Central memory CD8-positive, alpha-beta T cell (primary cell): ENCODE measurements around the gene KIAA1217.

Source experiments
- ATAC-seq: fragments of 150-1000 bp; cut with Tn5 transposase; replicated peaks from 2 replicates; pipeline ENCODE4 v1.10.0; 2022; ENCODE audit warnings: mild to moderate bottlenecking, moderate FRiP score, moderate number of reproducible peaks; ENCODE audit not compliant: poor library complexity, severe bottlenecking; ENCODE audit errors: extremely low read depth
- DNase-seq, 2 donors: peaks; one replicate each; pipeline ENCODE4 v3.0.0; 2021; ENCODE audit warnings: low spot score in 2 of 2
- H3K27ac Mint-ChIP-seq: one replicate; pipeline ENCODE4 v1.8.0; 2022; ENCODE audit warnings: low read depth, mild to moderate bottlenecking, moderate library complexity, mixed read lengths
- H3K27me3 Mint-ChIP-seq: one replicate; pipeline ENCODE4 v1.8.0; 2022; ENCODE audit warnings: mixed read lengths
- H3K36me3 Mint-ChIP-seq: one replicate; pipeline ENCODE4 v1.8.0; 2022; ENCODE audit warnings: mild to moderate bottlenecking, moderate library complexity, mixed read lengths; ENCODE audit not compliant: insufficient read depth
- H3K4me1 Mint-ChIP-seq: one replicate; pipeline ENCODE4 v1.8.0; 2022; ENCODE audit warnings: mixed read lengths
- H3K4me3 Mint-ChIP-seq: one replicate; pipeline ENCODE4 v1.8.0; 2022; ENCODE audit warnings: mild to moderate bottlenecking, moderate library complexity, mixed read lengths
- H3K9me3 Mint-ChIP-seq: one replicate; pipeline ENCODE4 v1.8.0; 2022; ENCODE audit warnings: mixed read lengths

The KIAA1217 gene

GRCh38 chr10:24238519-24239247 lies 29.7 kb downstream of the KIAA1217 start:
- Mint-ChIP-seq H3K27me3 (no peaks in the 10 kb centered on the region), H3K36me3 (no peaks in the 10 kb centered on the region), H3K4me1 (no peaks in the 10 kb centered on the region), H3K9me3 (no peaks in the 10 kb centered on the region), H3K27ac (no peak overlapping the region), H3K4me3 (no peak overlapping the region)
- ATAC-seq (no peak), DNase-seq (no peak)

GRCh38 chr10:24239289-24240040 lies 30.5 kb downstream of the KIAA1217 start:
- H3K4me3 Mint-ChIP-seq: no peak overlapping the region
- H3K27ac Mint-ChIP-seq: no peak overlapping the region
- H3K36me3 Mint-ChIP-seq: no peaks in the 10 kb centered on the region
- no peaks in the 10 kb centered on the region for H3K27me3 Mint-ChIP-seq
- no peaks in the 10 kb centered on the region for H3K9me3 Mint-ChIP-seq
- no peak for ATAC-seq
- DNase-seq: no peak
- no peaks in the 10 kb centered on the region for H3K4me1 Mint-ChIP-seq

- Mint-ChIP-seq H3K36me3 (no peaks in the 10 kb centered on the region), H3K9me3 (no peaks in the 10 kb centered on the region), H3K4me1 (no peaks in the 10 kb centered on the region), H3K27me3 (no peaks in the 10 kb centered on the region), H3K4me3 (no peak overlapping the region), H3K27ac (no peak overlapping the region)
- DNase-seq: no peak
- no peak for ATAC-seq
These were observed 31.3 kb downstream of the KIAA1217 start for GRCh38 chr10:24240041-24240751.

GRCh38 chr10:24241536-24242040 lies 32.6 kb downstream of the KIAA1217 start:
- Mint-ChIP-seq H3K4me1 (no peaks in the 10 kb centered on the region), H3K9me3 (no peaks in the 10 kb centered on the region), H3K27ac (no peak overlapping the region), H3K4me3 (no peak overlapping the region), H3K36me3 (no peaks in the 10 kb centered on the region), H3K27me3 (no peaks in the 10 kb centered on the region)
- DNase-seq: no peak
- no peak for ATAC-seq

- DNase-seq (no peak), ATAC-seq (no peak)
- Mint-ChIP-seq H3K27ac (no peak overlapping the region), H3K4me3 (no peak overlapping the region), H3K36me3 (no peaks in the 10 kb centered on the region), H3K9me3 (no peaks in the 10 kb centered on the region), H3K27me3 (no peaks in the 10 kb centered on the region), H3K4me1 (no peaks in the 10 kb centered on the region)
These were observed 33.6 kb downstream of the KIAA1217 start for GRCh38 chr10:24242562-24242961.

- Mint-ChIP-seq H3K27me3 (no peaks in the 10 kb centered on the region), H3K36me3 (no peaks in the 10 kb centered on the region), H3K27ac (no peak overlapping the region), H3K4me3 (no peak overlapping the region), H3K9me3 (no peaks in the 10 kb centered on the region), H3K4me1 (no peaks in the 10 kb centered on the region)
- no peak for DNase-seq
- no peak for ATAC-seq
These were observed 37.4 kb downstream of the KIAA1217 start for GRCh38 chr10:24246365-24246764.

- no peaks in the 10 kb centered on the region for H3K4me1 Mint-ChIP-seq
- no peak overlapping the region for H3K27ac Mint-ChIP-seq
These were observed 38.9 kb downstream of the KIAA1217 start for GRCh38 chr10:24247841-24248240.

GRCh38 chr10:24249829-24250415 lies 41.0 kb downstream of the KIAA1217 start:
- DNase-seq (no peak), ATAC-seq (no peak)
- H3K4me1 Mint-ChIP-seq: no peaks in the 10 kb centered on the region
- no peaks in the 10 kb centered on the region for H3K27me3 Mint-ChIP-seq
- no peak overlapping the region for H3K4me3 Mint-ChIP-seq
- no peak overlapping the region for H3K27ac Mint-ChIP-seq
- H3K9me3 Mint-ChIP-seq: no peaks in the 10 kb centered on the region
- no peaks in the 10 kb centered on the region for H3K36me3 Mint-ChIP-seq

More at GRCh38 chr10:24247841-24248240, 38.9 kb downstream of the KIAA1217 start:
- ATAC-seq: no peak
- DNase-seq: no peak
- H3K36me3 Mint-ChIP-seq: no peaks in the 10 kb centered on the region
- no peaks in the 10 kb centered on the region for H3K27me3 Mint-ChIP-seq
- no peaks in the 10 kb centered on the region for H3K9me3 Mint-ChIP-seq
- H3K4me3 Mint-ChIP-seq: no peak overlapping the region

GRCh38 chr10:24251547-24251946 lies 42.6 kb downstream of the KIAA1217 start:
- H3K4me3 Mint-ChIP-seq: no peak overlapping the region
- no peak for DNase-seq

GRCh38 chr10:24254180-24254579 lies 45.2 kb downstream of the KIAA1217 start:
- Mint-ChIP-seq H3K4me3 (no peak overlapping the region), H3K9me3 (no peaks in the 10 kb centered on the region), H3K27me3 (no peaks in the 10 kb centered on the region), H3K4me1 (no peaks in the 10 kb centered on the region), H3K27ac (no peak overlapping the region), H3K36me3 (no peaks in the 10 kb centered on the region)
- ATAC-seq (no peak), DNase-seq (no peak)

More at GRCh38 chr10:24251547-24251946, 42.6 kb downstream of the KIAA1217 start:
- Mint-ChIP-seq H3K36me3 (no peaks in the 10 kb centered on the region), H3K27ac (no peak overlapping the region), H3K27me3 (no peaks in the 10 kb centered on the region), H3K9me3 (no peaks in the 10 kb centered on the region), H3K4me1 (no peaks in the 10 kb centered on the region)
- ATAC-seq: no peak

GRCh38 chr10:24255115-24255880 lies 46.4 kb downstream of the KIAA1217 start:
- ATAC-seq: no peak
- Mint-ChIP-seq H3K27ac (no peak overlapping the region), H3K27me3 (no peaks in the 10 kb centered on the region), H3K4me3 (no peak overlapping the region), H3K9me3 (no peaks in the 10 kb centered on the region), H3K36me3 (no peaks in the 10 kb centered on the region), H3K4me1 (no peaks in the 10 kb centered on the region)
- DNase-seq: no peak

- DNase-seq: no peak
These were observed 47.0 kb downstream of the KIAA1217 start for GRCh38 chr10:24255881-24256311.

More at GRCh38 chr10:24255881-24256311, 47.0 kb downstream of the KIAA1217 start:
- Mint-ChIP-seq H3K27ac (no peak overlapping the region), H3K36me3 (no peaks in the 10 kb centered on the region), H3K4me1 (no peaks in the 10 kb centered on the region), H3K27me3 (no peaks in the 10 kb centered on the region), H3K4me3 (no peak overlapping the region), H3K9me3 (no peaks in the 10 kb centered on the region)
- ATAC-seq: no peak
